ENCODE data around the gene KRTAP10-12. TPM values are rescaled to one million over a fixed set of nuclear protein-coding genes. Genes with fewer than 3 reads are reported as not detected.
"Not testable (repeated sequence)": the region's sequence is repeated elsewhere in the genome, so short reads cannot be mapped to it uniquely, and the experiment has no call there.

KRTAP10-12 gene
- not detected for total RNA-seq

GRCh38 chr21:44697172-44697810 lies at the start of gene KRTAP10-12:
Gene KRTAP10-12, plus strand, starts transcription at chr21:44697172. Its CDS starts 30 bp downstream, at chr21:44697202.
- H3K27me3 ChIP-seq = peaks cover 0 to 78% (median 7%) of the 10 kb centered on the region in 4 donors
- H3K36me3 ChIP-seq; H3K4me1 ChIP-seq; intact Hi-C loops (cut with DNase I); H3K27ac ChIP-seq (replicated peaks in 1 of 4); H3K4me3 ChIP-seq; DNase-seq (ENCODE audit: extremely low spot score): not testable (repeated sequence)
- 70% methylated on average over 12 of the region's 21 CpGs for WGBS
- H3K9me3 ChIP-seq = peaks cover 0 to 19% (median 14%) of the 10 kb centered on the region in 4 donors

- H3K36me3 ChIP-seq = no peaks in the 10 kb centered on the region
- H3K4me1 ChIP-seq = no peaks in the 10 kb centered on the region
- DNase-seq (ENCODE audit: extremely low spot score) = peak; percentile 68
- TF ChIP-seq CTCF (IDR thresholded peaks at IDR 0.05) = no peak
- TF ChIP-seq POLR2AphosphoS5 (IDR thresholded peaks at IDR 0.05) = no peak
- TF ChIP-seq POLR2A (IDR thresholded peaks at IDR 0.05; ENCODE audit: low read depth) = no peak
- TF ChIP-seq EP300 (IDR thresholded peaks at IDR 0.05) = no peak
- WGBS = 48% methylated on average over 5 of the region's 8 CpGs
- intact Hi-C loops (cut with DNase I) = no loop called here
- no peak overlapping the region for H3K4me3 ChIP-seq
- H3K9me3 ChIP-seq = peaks cover 0 to 21% (median 9%) of the 10 kb centered on the region in 4 donors
- no peak overlapping the region for H3K27ac ChIP-seq (replicated peaks in 1 of 4)
- peaks cover 0 to 55% (median 0%) of the 10 kb centered on the region in 4 donors for H3K27me3 ChIP-seq
Measured at GRCh38 chr21:44647222-44647552, 49.8 kb upstream of the KRTAP10-12 start.

- H3K36me3 ChIP-seq = no peaks in the 10 kb centered on the region
- no peak overlapping the region for H3K4me3 ChIP-seq
- H3K4me1 ChIP-seq = no peaks in the 10 kb centered on the region
- peaks cover 0 to 58% (median 0%) of the 10 kb centered on the region in 4 donors for H3K27me3 ChIP-seq
- H3K9me3 ChIP-seq = peaks cover 0 to 18% (median 7%) of the 10 kb centered on the region in 4 donors
- intact Hi-C loops (cut with DNase I) = no loop called here
- H3K27ac ChIP-seq (replicated peaks in 1 of 4) = no peak overlapping the region
- TF ChIP-seq EP300 (IDR thresholded peaks at IDR 0.05) = no peak
- no peak for TF ChIP-seq CTCF (IDR thresholded peaks at IDR 0.05)
- TF ChIP-seq POLR2AphosphoS5 (IDR thresholded peaks at IDR 0.05) = no peak
- no peak for TF ChIP-seq POLR2A (IDR thresholded peaks at IDR 0.05; ENCODE audit: low read depth)
- 73% methylated on average over 27 of the region's 33 CpGs for WGBS
- DNase-seq (ENCODE audit: extremely low spot score) = peak; percentile 84
Measured at GRCh38 chr21:44648557-44649311, 48.2 kb upstream of the KRTAP10-12 start.

- H3K27ac ChIP-seq (replicated peaks in 1 of 4) = no peak overlapping the region
- H3K36me3 ChIP-seq = no peaks in the 10 kb centered on the region
- H3K4me1 ChIP-seq = no peaks in the 10 kb centered on the region
- peaks cover 0 to 9% (median 4%) of the 10 kb centered on the region in 4 donors for H3K9me3 ChIP-seq
- H3K27me3 ChIP-seq = peaks cover 0 to 67% (median 0%) of the 10 kb centered on the region in 4 donors
- DNase-seq (ENCODE audit: extremely low spot score) = peak; percentile 60
- no peak overlapping the region for H3K4me3 ChIP-seq
- TF ChIP-seq EP300 (IDR thresholded peaks at IDR 0.05) = no peak
- no peak for TF ChIP-seq POLR2AphosphoS5 (IDR thresholded peaks at IDR 0.05)
- TF ChIP-seq POLR2A (IDR thresholded peaks at IDR 0.05; ENCODE audit: low read depth) = no peak
- TF ChIP-seq CTCF (IDR thresholded peaks at IDR 0.05) = no peak
- WGBS = 87% methylated on average over 12 of the region's 18 CpGs
- intact Hi-C loops (cut with DNase I) = no loop called here
Measured at GRCh38 chr21:44649521-44650100, 47.4 kb upstream of the KRTAP10-12 start.
